NCI-H2029 treated with DMSO at 0.1 percent for 48 hours (cell line): ENCODE results near the gene NHS.
A peak's percentile ranks its signal among the peaks of the same experiment; 100 is the strongest.

Experiments
- DNase-seq: peaks from one replicate; lab custom pipeline; 2025; lab: John Stamatoyannopoulos, UW

NHS gene

GRCh38 chrX:17674601-17675000, 299.6 kb downstream of the NHS start:
- DNase-seq: no peak

GRCh38 chrX:17679261-17679660, 304.3 kb downstream of the NHS start:
- no peak for DNase-seq

DNA sequence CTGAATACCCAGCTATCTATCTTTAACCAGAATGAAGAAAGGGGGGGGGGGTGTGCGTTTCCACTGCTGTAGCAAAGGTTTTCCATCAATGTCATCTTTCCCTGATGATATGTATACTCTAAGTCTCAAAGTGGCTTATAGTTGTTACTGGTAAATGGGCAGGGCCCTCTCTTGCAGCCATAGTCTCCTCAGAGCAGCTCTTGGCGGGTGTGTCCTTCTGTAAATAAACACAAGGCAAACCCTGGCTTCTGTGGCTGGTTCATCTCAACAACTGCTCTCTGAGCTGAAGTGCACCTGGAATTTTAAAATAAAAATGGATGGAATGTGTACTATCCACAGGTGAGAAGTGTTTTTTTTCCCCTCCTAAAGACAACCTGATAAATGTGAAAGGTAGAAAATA, 304.8 kb downstream of the NHS start:
- DNase-seq: no peak

- DNase-seq: no peak
Measured at GRCh38 chrX:17680732-17681413, 305.9 kb downstream of the NHS start.

DNA sequence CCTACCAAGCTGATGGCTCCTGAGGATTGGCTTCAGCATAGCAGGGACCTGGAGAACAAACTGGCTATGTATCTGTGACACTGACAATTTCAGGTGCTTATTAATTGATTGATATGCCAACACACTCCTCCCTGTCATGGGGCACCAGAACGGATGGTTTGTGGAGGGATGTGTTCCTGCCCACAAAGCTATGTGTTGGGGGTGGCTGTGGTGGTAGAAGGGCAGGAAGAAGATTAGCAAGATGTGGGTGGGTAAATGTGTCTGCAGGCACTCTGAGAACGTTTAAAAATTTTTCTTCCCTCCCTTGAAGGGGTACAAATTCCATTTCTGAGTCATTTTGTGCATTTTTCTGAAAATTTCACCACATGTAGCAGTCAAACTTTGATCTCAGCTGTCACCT, 307.3 kb downstream of the NHS start:
- no peak for DNase-seq

- no peak for DNase-seq
Measured at GRCh38 chrX:17685026-17685425, 310.0 kb downstream of the NHS start.

- DNase-seq: no peak
Measured at GRCh38 chrX:17687648-17688047, 312.6 kb downstream of the NHS start.

DNA sequence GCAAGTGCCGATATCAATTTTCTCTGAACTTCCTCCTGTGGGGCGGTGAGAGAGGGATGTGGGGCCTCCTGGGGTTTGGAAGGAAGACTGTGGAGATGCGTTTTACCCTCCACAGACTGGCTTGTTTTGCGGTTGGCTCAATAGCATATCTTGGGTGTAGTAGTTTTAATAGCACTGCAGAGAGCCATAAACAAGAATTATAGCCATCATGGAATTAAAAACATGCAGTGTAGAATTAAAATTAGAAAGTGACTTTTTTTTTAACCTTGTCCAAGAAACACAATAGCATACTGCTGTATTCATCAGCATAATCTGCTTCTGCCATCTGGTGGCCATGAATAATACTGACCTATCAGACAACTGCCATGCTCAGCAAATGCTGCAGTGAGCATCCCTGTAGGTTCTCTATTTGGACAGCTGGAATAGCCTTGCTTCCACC, 315.0 kb downstream of the NHS start:
- DNase-seq: peak; percentile 23

GRCh38 chrX:17692709-17693346, 317.8 kb downstream of the NHS start:
- peak; percentile 16 for DNase-seq

DNA sequence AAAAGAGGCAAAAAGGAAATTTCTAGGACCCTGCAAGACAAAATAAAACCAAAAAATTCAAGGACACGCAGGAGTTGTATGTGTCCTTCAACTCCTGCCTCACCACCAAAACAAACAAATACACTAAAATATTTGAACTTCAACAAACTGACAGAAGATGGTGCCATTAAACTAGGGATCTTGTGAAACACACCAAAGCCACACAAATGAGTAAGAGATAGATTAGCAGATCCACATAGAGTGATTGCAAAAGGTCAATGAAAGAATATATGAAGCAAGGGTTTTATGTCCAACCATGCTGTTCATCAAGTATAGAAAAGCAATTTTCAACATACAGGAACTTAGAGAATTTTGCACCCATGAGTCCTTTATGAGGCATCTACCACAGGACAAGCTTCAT, 322.2 kb downstream of the NHS start:
- DNase-seq: no peak

- DNase-seq: no peak
Measured at GRCh38 chrX:17700976-17701375, 326.0 kb downstream of the NHS start.

DNA sequence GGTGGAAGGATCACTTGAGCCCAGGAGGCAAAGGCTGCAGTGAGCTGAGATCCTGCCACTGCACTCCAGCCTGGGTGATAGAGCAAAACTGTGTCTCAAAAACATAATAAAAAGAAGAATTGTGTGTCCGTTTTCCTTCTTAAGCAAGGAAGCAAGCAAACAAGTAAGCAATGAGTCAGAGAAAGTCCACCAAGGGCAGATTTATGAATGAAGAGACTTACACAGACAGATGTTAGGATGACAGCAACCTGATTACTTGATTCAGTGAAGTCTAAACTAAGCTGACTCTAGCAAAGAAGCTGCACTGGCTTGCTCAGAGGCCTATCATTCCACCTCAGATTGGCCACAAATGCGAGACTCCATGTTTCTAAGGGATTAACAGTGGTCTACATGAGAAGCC, 328.2 kb downstream of the NHS start:
- DNase-seq: no peak

GRCh38 chrX:17705211-17705610, 330.2 kb downstream of the NHS start:
- DNase-seq: no peak

- no peak for DNase-seq
Measured at GRCh38 chrX:17706676-17707075, 331.7 kb downstream of the NHS start.

- DNase-seq: no peak
Measured at GRCh38 chrX:17707731-17708130, 332.7 kb downstream of the NHS start.

DNA sequence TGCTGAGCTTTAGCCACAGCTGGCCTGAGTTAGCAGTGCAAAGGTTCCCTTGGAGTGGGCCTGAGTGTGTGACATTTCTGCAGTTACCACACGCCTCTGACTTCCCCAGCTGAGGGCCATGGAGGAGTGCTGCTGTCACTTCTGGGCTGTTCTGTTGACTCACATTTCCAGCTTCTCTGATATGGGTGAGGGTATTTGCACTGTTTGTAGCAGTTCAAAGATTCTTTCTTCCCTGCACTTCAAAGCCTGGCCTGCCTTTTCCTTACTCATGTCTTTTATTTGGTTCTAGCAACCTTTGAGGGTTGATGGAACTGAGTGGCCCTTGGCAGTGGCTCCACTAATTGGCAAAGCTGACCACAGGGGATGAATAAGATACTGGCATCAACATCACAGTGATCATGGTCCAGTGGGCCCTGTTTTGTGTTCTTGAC, 335.9 kb downstream of the NHS start:
- DNase-seq: no peak

DNA sequence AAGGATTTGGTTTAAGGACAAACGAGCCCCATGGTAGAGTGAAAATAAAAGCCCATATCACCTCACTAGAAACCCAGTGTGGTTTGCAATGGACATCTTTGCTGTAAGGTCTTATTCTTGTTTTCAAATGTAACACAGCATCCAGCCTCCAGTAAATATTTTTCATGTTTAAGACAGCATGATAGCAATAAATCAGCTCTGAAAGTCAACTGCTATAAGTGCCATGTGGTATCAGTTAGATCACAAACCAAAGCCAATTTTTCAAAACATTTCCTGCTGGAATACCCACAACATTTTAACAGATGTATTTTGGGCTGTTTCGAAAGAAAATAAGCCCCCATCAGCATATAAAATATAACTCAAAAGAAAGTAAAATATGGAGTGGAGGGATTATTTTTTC, 338.3 kb downstream of the NHS start:
- DNase-seq: no peak

GRCh38 chrX:17718649-17719165, 343.7 kb downstream of the NHS start:
- DNase-seq: no peak

- no peak for DNase-seq
Measured at GRCh38 chrX:17719711-17720110, 344.7 kb downstream of the NHS start.

- DNase-seq: no peak
Measured at GRCh38 chrX:17721715-17722114, 346.7 kb downstream of the NHS start.

DNA sequence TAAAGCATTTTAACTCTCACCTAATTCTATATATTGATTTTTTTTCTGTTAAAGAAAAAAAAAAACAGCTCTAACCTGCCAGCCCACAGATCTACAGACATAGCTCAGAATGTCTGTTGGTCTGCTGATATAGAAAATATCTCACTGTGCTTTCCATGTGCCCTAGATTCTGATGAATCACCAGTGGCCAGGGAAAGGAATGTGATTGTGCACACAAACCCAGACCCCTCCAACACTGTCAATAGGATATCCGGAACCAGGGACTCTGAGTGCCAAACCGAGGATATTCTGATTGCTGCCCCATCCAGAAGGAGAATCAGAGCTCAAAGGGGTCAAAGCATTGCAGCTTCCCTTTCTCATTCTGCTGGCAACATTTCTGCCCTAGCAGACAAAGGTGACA, 350.2 kb downstream of the NHS start:
- DNase-seq: no peak

- DNase-seq: no peak
Measured at GRCh38 chrX:17732138-17732783, 357.3 kb downstream of the NHS start.

DNA sequence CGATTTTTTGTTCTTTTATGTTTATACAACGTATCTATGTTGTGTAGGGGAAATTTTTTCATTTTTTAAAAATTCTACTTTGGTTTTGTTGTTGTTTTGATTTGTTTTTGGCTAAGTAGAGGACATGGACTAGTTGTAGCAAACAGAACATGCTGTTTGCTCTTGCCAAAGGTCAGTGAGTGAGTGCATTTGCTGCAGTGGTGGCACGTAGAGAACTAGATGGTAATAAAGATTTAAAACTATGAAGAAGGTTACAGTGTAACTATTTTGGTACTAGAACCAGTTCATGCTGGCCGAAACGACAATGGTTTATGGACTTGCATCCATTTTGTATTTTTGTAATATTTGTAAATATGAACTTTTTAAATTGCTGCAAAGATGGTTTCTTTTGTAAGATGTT, 360.4 kb downstream of the NHS start:
- no peak for DNase-seq
